Keratinocyte (primary cell): ENCODE measurements around the gene DIRAS1.

Experiments
- CTCF ChIP-seq, 3 experiments: IDR thresholded peaks in 1 of 3; conservative IDR thresholded peaks in 1 of 3; optimal IDR thresholded peaks in 1 of 3; 2 replicates in 2 of 3; 3 replicates in 1 of 3; pipeline versions ENCODE3 to v1.5.1; 2011; ENCODE audit warnings: low read length in 3 of 3, mild to moderate bottlenecking in 3 of 3, moderate library complexity in 2 of 3, control low read depth in 1 of 3, inconsistent platforms in 1 of 3; ENCODE audit not compliant: insufficient read depth in 2 of 3; ENCODE audit errors: extremely low read depth in 1 of 3
- EZH2 ChIP-seq: IDR thresholded peaks from one replicate; pipeline ENCODE4 v1.6.1; 2012; ENCODE audit warnings: inconsistent platforms, mild to moderate bottlenecking, low read length, moderate library complexity

DNA sequence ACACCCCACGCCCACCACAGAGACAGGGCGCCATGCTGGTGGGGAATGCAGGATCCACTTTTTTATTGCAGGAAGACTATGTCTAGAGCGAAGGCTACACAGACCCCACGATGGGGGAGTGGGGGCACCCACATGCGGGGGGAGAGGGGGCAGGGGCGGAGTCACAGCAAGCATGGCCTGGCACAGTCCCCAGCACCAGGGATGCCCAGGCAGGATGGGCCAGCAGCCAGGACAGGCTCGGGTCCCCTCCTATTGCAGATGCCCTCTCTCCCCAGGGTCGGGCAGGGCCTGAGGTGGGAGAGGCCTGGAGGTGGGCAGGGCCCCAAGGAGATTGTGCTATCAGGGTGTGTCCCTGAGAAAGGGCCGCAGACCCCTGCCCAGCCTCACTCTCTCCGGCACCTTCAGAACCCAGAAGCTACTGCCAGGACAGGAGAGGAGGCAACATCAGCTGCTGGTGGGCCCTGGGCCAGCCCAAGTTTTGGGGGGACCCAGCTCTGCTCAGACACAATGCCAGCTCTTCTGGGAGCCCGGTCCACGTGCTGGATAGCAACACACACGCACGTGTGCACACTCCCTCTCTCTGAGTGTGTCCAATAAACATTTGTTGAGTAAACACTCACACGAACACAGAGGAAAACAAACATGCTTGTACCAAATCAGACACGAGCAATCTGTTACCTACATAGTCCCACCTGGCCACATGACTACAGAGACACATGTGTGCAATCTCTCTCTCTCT, 6.5 kb downstream of the DIRAS1 start:
- TF ChIP-seq CTCF (optimal IDR thresholded peaks at IDR 0.05 in 1 of 3, IDR thresholded peaks at IDR 0.05 in 1 of 3, conservative IDR thresholded peaks at IDR 0.05 in 1 of 3; ENCODE audit: extremely low read depth in 1 of 3, insufficient read depth in 2 of 3, low read length in 3 of 3), result no peak
- TF ChIP-seq EZH2, result no peak
